Measurements from ENCODE around the gene KASH5. TPM values are rescaled to one million over a fixed set of nuclear protein-coding genes. Genes with fewer than 3 reads are reported as not detected.

The KASH5 gene
- total and polyA plus RNA-seq, 2 of the 13 experiments (the other 11 are each of a cell fraction or from before 2014, with no cell fraction given), result not detected

- TF ChIP-seq TRAFD1 (CRISPR knock-in tag; IDR thresholded peaks at IDR 0.05; ENCODE audit: borderline replicate concordance), result no peak
- TF ChIP-seq ONECUT2 (CRISPR knock-in tag; IDR thresholded peaks at IDR 0.05), result no peak
- no peak for TF ChIP-seq CREB3 (CRISPR knock-in tag; IDR thresholded peaks at IDR 0.05)
- no peak for TF ChIP-seq ZNF367 (CRISPR knock-in tag; IDR thresholded peaks at IDR 0.05; ENCODE audit: borderline replicate concordance)
- no peak for TF ChIP-seq NR1H2 (CRISPR knock-in tag; IDR thresholded peaks at IDR 0.05; ENCODE audit: borderline replicate concordance, low read depth)
- TF ChIP-seq CBFB (CRISPR knock-in tag; IDR thresholded peaks at IDR 0.05), result no peak
- TF ChIP-seq RBM22 (optimal IDR thresholded peaks at IDR 0.05; ENCODE audit: low read length), result peak; percentile 32
- TF ChIP-seq GTF3A (CRISPR knock-in tag; conservative IDR thresholded peaks at IDR 0.05), result no peak
- no peak for TF ChIP-seq ZNF556 (CRISPR knock-in tag; IDR thresholded peaks at IDR 0.05; ENCODE audit: borderline replicate concordance)
- TF ChIP-seq ZSCAN21 (CRISPR knock-in tag; IDR thresholded peaks at IDR 0.05; ENCODE audit: borderline replicate concordance), result no peak
- TF ChIP-seq, protein P1, sequence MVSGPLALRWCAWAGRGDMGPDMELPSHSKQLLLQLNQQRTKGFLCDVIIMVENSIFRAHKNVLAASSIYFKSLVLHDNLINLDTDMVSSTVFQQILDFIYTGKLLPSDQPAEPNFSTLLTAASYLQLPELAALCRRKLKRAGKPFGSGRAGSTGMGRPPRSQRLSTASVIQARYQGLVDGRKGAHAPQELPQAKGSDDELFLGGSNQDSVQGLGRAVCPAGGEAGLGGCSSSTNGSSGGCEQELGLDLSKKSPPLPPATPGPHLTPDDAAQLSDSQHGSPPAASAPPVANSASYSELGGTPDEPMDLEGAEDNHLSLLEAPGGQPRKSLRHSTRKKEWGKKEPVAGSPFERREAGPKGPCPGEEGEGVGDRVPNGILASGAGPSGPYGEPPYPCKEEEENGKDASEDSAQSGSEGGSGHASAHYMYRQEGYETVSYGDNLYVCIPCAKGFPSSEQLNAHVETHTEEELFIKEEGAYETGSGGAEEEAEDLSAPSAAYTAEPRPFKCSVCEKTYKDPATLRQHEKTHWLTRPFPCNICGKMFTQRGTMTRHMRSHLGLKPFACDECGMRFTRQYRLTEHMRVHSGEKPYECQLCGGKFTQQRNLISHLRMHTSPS (CRISPR knock-in tag; IDR thresholded peaks at IDR 0.05; ENCODE audit: low read depth), result no peak
- TF ChIP-seq ZNF652 (CRISPR knock-in tag; IDR thresholded peaks at IDR 0.05; ENCODE audit: borderline replicate concordance, low read depth), result no peak
- TF ChIP-seq ZNF782 (CRISPR knock-in tag; IDR thresholded peaks at IDR 0.05; ENCODE audit: borderline replicate concordance), result no peak
- no peak for TF ChIP-seq ZNF333 (CRISPR knock-in tag; IDR thresholded peaks at IDR 0.05; ENCODE audit: borderline replicate concordance)
- no peak for TF ChIP-seq TBL1XR1 (IDR thresholded peaks at IDR 0.05; ENCODE audit: borderline replicate concordance, low read length, partially characterized antibody)
- TF ChIP-seq SOX5 (CRISPR knock-in tag; IDR thresholded peaks at IDR 0.05; ENCODE audit: borderline replicate concordance), result no peak; the same call in 1 of the 2 replicates
- no peak for TF ChIP-seq MAFG (CRISPR knock-in tag; IDR thresholded peaks at IDR 0.05)
- peak; percentile 86; the same call in 1 of the 2 replicates for TF ChIP-seq ZNF670 (CRISPR knock-in tag; IDR thresholded peaks at IDR 0.05; ENCODE audit: borderline replicate concordance)
- TF ChIP-seq, protein P2, sequence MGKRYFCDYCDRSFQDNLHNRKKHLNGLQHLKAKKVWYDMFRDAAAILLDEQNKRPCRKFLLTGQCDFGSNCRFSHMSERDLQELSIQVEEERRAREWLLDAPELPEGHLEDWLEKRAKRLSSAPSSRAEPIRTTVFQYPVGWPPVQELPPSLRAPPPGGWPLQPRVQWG (CRISPR knock-in tag; IDR thresholded peaks at IDR 0.05; ENCODE audit: borderline replicate concordance, low read depth), result no peak
- TF ChIP-seq ZNF230 (CRISPR knock-in tag; IDR thresholded peaks at IDR 0.05), result no peak
- TF ChIP-seq CENPX (CRISPR knock-in tag; IDR thresholded peaks at IDR 0.05), result no peak
- no peak; the same call in 1 of the 2 replicates for TF ChIP-seq ZNF704 (CRISPR knock-in tag; IDR thresholded peaks at IDR 0.05; ENCODE audit: borderline replicate concordance)
- no peak for TF ChIP-seq CCAR2 (optimal IDR thresholded peaks at IDR 0.05; ENCODE audit: low read depth, low read length)
- no peak for TF ChIP-seq SP1 (IDR thresholded peaks at IDR 0.05)
- TF ChIP-seq SP1 (CRISPR knock-in tag; IDR thresholded peaks at IDR 0.05), result peak; percentile 75
Measured at GRCh38 chr19:49451430-49452181, 63.6 kb downstream of the KASH5 start, which contains the start of gene PIH1D1 (continued).

Data from HepG2 (cell line).